OCI-LY7 (cell line): Measurements from ENCODE around the gene GPR42. TPM values are rescaled to one million over a fixed set of nuclear protein-coding genes. Genes with fewer than 3 reads are reported as not detected.

Experiments used
- BruUV-seq: library from RNA; stranded (reverse); fragments of 400-500 nt; replicated peaks from 2 replicates; lab custom pipeline; 2021; lab: Mats Ljungman, UMichigan
- CTCF ChIA-PET: fragments of 300-600 bp; sonication (Branson Sonifier 250); formaldehyde crosslinking; loops from one replicate; lab custom pipeline; 2022; ENCODE audit warnings: antibody characterized with exemption; ENCODE audit not compliant: unreplicated experiment; lab: Charles Lee
- POLR2A ChIA-PET: fragments of 300-600 bp; sonication (Branson Sonifier 250); formaldehyde crosslinking; loops from one replicate; lab custom pipeline; 2022; ENCODE audit warnings: antibody characterized with exemption; lab: Charles Lee
- DNase-seq: peaks from one replicate; pipeline ENCODE4 v3.0.0-alpha.2; 2015; ENCODE audit warnings: low spot score
- H2AFZ ChIP-seq: fragments of 200-600 bp; sonication (generic), shearing (Covaris generic); 2 replicates; pipeline ENCODE4 v1.6.1; 2014; ENCODE audit warnings: mild to moderate bottlenecking, antibody characterized with exemption, low read length, moderate library complexity
- H3K27ac ChIP-seq: fragments of 200-600 bp; sonication (generic); 2 replicates; pipeline ENCODE4 v1.5.1; 2014; ENCODE audit warnings: mixed run types, low read depth, mild to moderate bottlenecking, moderate library complexity, low read length, inconsistent platforms; ENCODE audit not compliant: poor library complexity, severe bottlenecking
- H3K36me3 ChIP-seq: fragments of 200-600 bp; sonication (generic); 2 replicates; pipeline ENCODE4 v1.6.1; 2014; ENCODE audit warnings: mild to moderate bottlenecking, antibody characterized with exemption, low read length, moderate library complexity, mixed read lengths; ENCODE audit not compliant: insufficient read depth
- H3K4me1 ChIP-seq: fragments of 200-600 bp; sonication (generic); 2 replicates; pipeline ENCODE4 v1.5.1; 2014; ENCODE audit warnings: mild to moderate bottlenecking, low read length; ENCODE audit not compliant: insufficient read depth, poor library complexity, severe bottlenecking
- H3K4me2 ChIP-seq: fragments of 200-600 bp; sonication (generic); 2 replicates; pipeline ENCODE4 v1.6.1; 2014; ENCODE audit warnings: mild to moderate bottlenecking, low read length
- H3K4me3 ChIP-seq: fragments of 200-600 bp; sonication (generic); 2 replicates; pipeline ENCODE4 v1.5.1; 2014; ENCODE audit warnings: mild to moderate bottlenecking, low read depth, low read length; ENCODE audit not compliant: poor library complexity, severe bottlenecking
- H3K79me2 ChIP-seq: fragments of 200-600 bp; sonication (generic); 2 replicates; pipeline ENCODE4 v1.6.1; 2016; ENCODE audit warnings: low read depth, mild to moderate bottlenecking, low read length, moderate library complexity, mixed read lengths; ENCODE audit not compliant: insufficient read depth
- H3K9me2 ChIP-seq: fragments of 200-600 bp; sonication (generic); 2 replicates; pipeline ENCODE4 v1.6.1; 2016; ENCODE audit warnings: mild to moderate bottlenecking, low read length, mixed read lengths; ENCODE audit not compliant: insufficient read depth
- H3K9me3 ChIP-seq: fragments of 200-600 bp; sonication (generic); 2 replicates; pipeline ENCODE4 v1.6.1; 2014; ENCODE audit warnings: mild to moderate bottlenecking, mixed run types, low read length, mixed read lengths
- H4K20me1 ChIP-seq: fragments of 200-600 bp; sonication (generic); 2 replicates; pipeline ENCODE4 v1.6.1; 2014; ENCODE audit warnings: mild to moderate bottlenecking, antibody characterized with exemption, low read length, moderate library complexity, mixed read lengths; ENCODE audit not compliant: insufficient read depth
- CTCF ChIP-seq: fragments of 200-600 bp; sonication (generic); conservative IDR thresholded peaks from 2 replicates; pipeline ENCODE4 v1.5.1; 2014; ENCODE audit warnings: mild to moderate bottlenecking, antibody characterized with exemption, low read length, moderate library complexity, mixed read lengths
- EZH2phosphoT487 ChIP-seq: fragments of 200-600 bp; sonication (generic); IDR thresholded peaks from 2 replicates; pipeline ENCODE4 v1.6.1; 2018; ENCODE audit warnings: low read depth, borderline replicate concordance, mild to moderate bottlenecking, mixed run types, antibody characterized with exemption, low read length, moderate library complexity, mixed read lengths
- intact Hi-C: fragments of 100-400 bp; cut with micrococcal nuclease; formaldehyde crosslinking; loops from one replicate; pipeline ENCODE4 v1.10.0; 2022; ENCODE audit not compliant: unreplicated experiment
- total RNA-seq, 2 experiments: library from RNA; depleted of rRNA in 1 of 2; stranded (reverse); fragments of >200 nt in 1 of 2; shearing (Covaris generic) in 1 of 2; gene quantifications; 2 replicates each; pipeline ENCODE4 v1.2.3, GENCODE V29; 2014 to 2022

GPR42 gene
- total RNA-seq, 2 experiments from 2014 or later, result 0.06 TPM; not detected in 1

DNA sequence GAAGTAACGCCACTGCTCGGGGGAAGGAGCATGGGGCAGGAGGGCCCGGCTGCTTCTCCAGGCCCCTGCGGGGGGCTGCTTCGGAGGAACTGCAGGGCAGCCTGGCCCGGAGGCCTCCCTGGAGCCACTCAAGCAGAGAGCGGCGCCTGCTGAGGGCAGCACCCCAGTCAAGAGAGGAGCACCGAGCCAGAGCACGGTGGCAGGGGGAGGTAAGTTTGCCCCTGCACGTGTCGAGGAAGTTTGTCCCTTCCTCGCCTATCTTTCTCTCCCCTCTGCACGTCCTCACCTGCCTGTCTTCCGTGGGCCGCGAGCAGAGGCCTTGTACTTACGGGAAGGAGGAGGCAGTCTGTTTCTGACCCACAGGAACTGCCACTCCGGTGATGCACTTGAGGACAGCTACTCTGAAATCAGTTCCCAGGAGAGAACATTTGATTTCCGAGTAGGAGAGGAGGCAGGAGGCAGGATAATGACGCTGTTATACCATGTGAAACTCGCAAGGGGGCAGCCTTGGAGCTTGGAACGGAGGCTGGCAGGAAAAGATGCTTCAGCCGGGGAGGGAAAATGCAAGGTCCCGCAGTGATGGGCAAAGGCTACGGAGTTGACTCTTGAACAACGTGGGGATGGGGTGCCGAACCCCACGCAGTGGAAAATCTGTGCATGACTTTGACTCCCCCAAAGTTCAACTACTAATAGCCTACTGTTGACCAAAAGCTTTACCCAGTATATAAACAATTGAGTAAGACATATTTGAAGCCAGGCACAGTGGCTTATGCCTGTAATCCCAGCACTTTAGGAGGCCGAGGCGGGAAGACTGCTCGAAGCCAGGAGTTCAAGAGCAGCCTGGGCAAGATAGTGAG is 18.2 kb upstream of the GPR42 start:
- Histone ChIP-seq H3K36me3 (peaks cover 24% of the 10 kb centered on the region), H4K20me1 (no peaks in the 10 kb centered on the region; the same call in 1 of the 2 replicates), H3K27ac (peak overlapping the region; percentile 27), H2AFZ (0 out of 2 replicates have a peak overlapping the region, but pooled peaks have one; percentile 29), H3K4me1 (peaks cover 54% of the 10 kb centered on the region), H3K79me2 (no peaks in the 10 kb centered on the region), H3K9me2 (no peaks in the 10 kb centered on the region), H3K4me3 (no peak overlapping the region), H3K9me3 (0 out of 2 replicates have a peak, but pooled peaks cover 4% of the 10 kb centered on the region), H3K4me2 (peak overlapping the region; percentile 38; the same call in 1 of the 2 replicates)
- TF ChIP-seq EZH2phosphoT487, result no peak
- TF ChIP-seq CTCF, result peak; percentile 92
- ChIA-PET POLR2A (interaction anchor here (0.5 to 1.2 kb wide), 4 partner anchors 98 to 142 kb away, joined by 3 to 9 read pairs (median 4); no protein-coding TSS in a partner anchor), CTCF (interaction anchor here (0.8 kb wide), 1 partner anchor 142 kb away, joined by 3 read pairs; no protein-coding TSS in a partner anchor)
- intact Hi-C loops, result loop anchor here (1.0 kb wide), 2 partner anchors 116 to 143 kb away; no protein-coding TSS in a partner anchor
- BruUV-seq, result no TSS peak
- DNase-seq, result peak; percentile 78

- Histone ChIP-seq H3K36me3 (peaks cover 14% of the 10 kb centered on the region), H3K27ac (no peak overlapping the region), H3K4me2 (no peak overlapping the region), H2AFZ (no peak overlapping the region), H3K9me2 (no peaks in the 10 kb centered on the region), H3K4me3 (no peak overlapping the region), H3K9me3 (0 out of 2 replicates have a peak, but pooled peaks cover 4% of the 10 kb centered on the region), H4K20me1 (no peaks in the 10 kb centered on the region), H3K4me1 (peaks cover 49% of the 10 kb centered on the region), H3K79me2 (no peaks in the 10 kb centered on the region)
- no TSS peak for BruUV-seq
- POLR2A ChIA-PET, result interaction anchor here (0.9 to 1.2 kb wide), 2 partner anchors 106 to 141 kb away, joined by 3 read pairs; no protein-coding TSS in a partner anchor
- intact Hi-C loops, result no loop called here
- TF ChIP-seq EZH2phosphoT487, result no peak
- TF ChIP-seq CTCF, result no peak
- no peak for DNase-seq
- CTCF ChIA-PET, result no interaction called here
These were observed 17.2 kb upstream of the GPR42 start for GRCh38 chr19:35353635-35354034.
